ENCODE data around the gene CHL1.

Gene CHL1

GRCh38 chr3:260898-261297 lies 64.3 kb downstream of the CHL1 start:
- TF ChIP-seq CTCF (IDR thresholded peaks at IDR 0.05; ENCODE audit: poor library complexity, severe bottlenecking), result no peak
- Histone ChIP-seq H3K4me3 (ENCODE audit: severe bottlenecking) (no peak overlapping the region), H3K4me1 (ENCODE audit: insufficient read depth, poor library complexity, severe bottlenecking) (peaks cover 11% of the 10 kb centered on the region), H3K36me3 (ENCODE audit: low read depth) (no peaks in the 10 kb centered on the region), H3K27ac (ENCODE audit: poor library complexity, severe bottlenecking) (no peak overlapping the region), H3K9me3 (ENCODE audit: severe bottlenecking) (peaks cover 1% of the 10 kb centered on the region), H3K27me3 (ENCODE audit: insufficient read depth, poor library complexity, severe bottlenecking) (no peaks in the 10 kb centered on the region)
- ATAC-seq (ENCODE audit: low read depth), result no peak
- DNase-seq (ENCODE audit: low spot score), result no peak

- peaks cover 11% of the 10 kb centered on the region for H3K4me1 ChIP-seq (ENCODE audit: insufficient read depth, poor library complexity, severe bottlenecking)
- TF ChIP-seq CTCF (IDR thresholded peaks at IDR 0.05; ENCODE audit: poor library complexity, severe bottlenecking), result no peak
- no peak overlapping the region for H3K27ac ChIP-seq (ENCODE audit: poor library complexity, severe bottlenecking)
- no peaks in the 10 kb centered on the region for H3K36me3 ChIP-seq (ENCODE audit: low read depth)
- ATAC-seq (ENCODE audit: low read depth) (no peak), DNase-seq (ENCODE audit: low spot score) (no peak)
- no peak overlapping the region for H3K4me3 ChIP-seq (ENCODE audit: severe bottlenecking)
- H3K9me3 ChIP-seq (ENCODE audit: severe bottlenecking), result no peaks in the 10 kb centered on the region
- H3K27me3 ChIP-seq (ENCODE audit: insufficient read depth, poor library complexity, severe bottlenecking), result no peaks in the 10 kb centered on the region
These were observed 66.8 kb downstream of the CHL1 start for GRCh38 chr3:263393-263792.

- Histone ChIP-seq H3K4me1 (ENCODE audit: insufficient read depth, poor library complexity, severe bottlenecking) (peaks cover 11% of the 10 kb centered on the region), H3K36me3 (ENCODE audit: low read depth) (no peaks in the 10 kb centered on the region), H3K27me3 (ENCODE audit: insufficient read depth, poor library complexity, severe bottlenecking) (no peaks in the 10 kb centered on the region), H3K27ac (ENCODE audit: poor library complexity, severe bottlenecking) (peak overlapping the region; percentile 61), H3K9me3 (ENCODE audit: severe bottlenecking) (no peaks in the 10 kb centered on the region), H3K4me3 (ENCODE audit: severe bottlenecking) (no peak overlapping the region)
- DNase-seq (ENCODE audit: low spot score) (no peak), ATAC-seq (ENCODE audit: low read depth) (peak; percentile 100)
- no peak for TF ChIP-seq CTCF (IDR thresholded peaks at IDR 0.05; ENCODE audit: poor library complexity, severe bottlenecking)
These were observed 68.0 kb downstream of the CHL1 start for GRCh38 chr3:264394-265156.

GRCh38 chr3:267101-267500 lies 70.5 kb downstream of the CHL1 start:
- no peak overlapping the region for H3K4me3 ChIP-seq (ENCODE audit: severe bottlenecking)
- DNase-seq (ENCODE audit: low spot score) (no peak), ATAC-seq (ENCODE audit: low read depth) (no peak)
- no peaks in the 10 kb centered on the region for H3K27me3 ChIP-seq (ENCODE audit: insufficient read depth, poor library complexity, severe bottlenecking)
- H3K9me3 ChIP-seq (ENCODE audit: severe bottlenecking), result no peaks in the 10 kb centered on the region
- TF ChIP-seq CTCF (IDR thresholded peaks at IDR 0.05; ENCODE audit: poor library complexity, severe bottlenecking), result no peak
- no peak overlapping the region for H3K27ac ChIP-seq (ENCODE audit: poor library complexity, severe bottlenecking)
- H3K4me1 ChIP-seq (ENCODE audit: insufficient read depth, poor library complexity, severe bottlenecking), result peaks cover 11% of the 10 kb centered on the region
- no peaks in the 10 kb centered on the region for H3K36me3 ChIP-seq (ENCODE audit: low read depth)

- Histone ChIP-seq H3K4me3 (ENCODE audit: severe bottlenecking) (no peak overlapping the region), H3K36me3 (ENCODE audit: low read depth) (no peaks in the 10 kb centered on the region), H3K9me3 (ENCODE audit: severe bottlenecking) (no peaks in the 10 kb centered on the region), H3K4me1 (ENCODE audit: insufficient read depth, poor library complexity, severe bottlenecking) (no peaks in the 10 kb centered on the region), H3K27ac (ENCODE audit: poor library complexity, severe bottlenecking) (no peak overlapping the region), H3K27me3 (ENCODE audit: insufficient read depth, poor library complexity, severe bottlenecking) (no peaks in the 10 kb centered on the region)
- DNase-seq (ENCODE audit: low spot score) (no peak), ATAC-seq (ENCODE audit: low read depth) (no peak)
- TF ChIP-seq CTCF (IDR thresholded peaks at IDR 0.05; ENCODE audit: poor library complexity, severe bottlenecking), result no peak
These were observed 74.1 kb downstream of the CHL1 start for GRCh38 chr3:270688-271087.
